SK-N-SH (cell line): Measurements from ENCODE around the gene ARID5A. TPM values are rescaled to one million over a fixed set of nuclear protein-coding genes. Genes with fewer than 3 reads are reported as not detected.

ENCODE experiments used
- CTCF ChIA-PET: fragments of 300-600, 350-600 bp; formaldehyde crosslinking; extraction: SDS; loops from one replicate; lab custom pipeline; 2021; lab: Yijun Ruan, JAX
- POLR2A ChIA-PET: fragments of 350-600 bp; sonication (Branson Sonifier 250); formaldehyde crosslinking; extraction: SDS; loops from one replicate; lab custom pipeline; 2020; ENCODE audit warnings: antibody characterized with exemption, inconsistent platforms; lab: Yijun Ruan, JAX
- DNase-seq: peaks from one replicate; pipeline ENCODE4 v3.0.0; 2012
- H2AFZ ChIP-seq: fragments of 200-600 bp; sonication (generic); 2 replicates; pipeline ENCODE4 v1.8.1; 2016; ENCODE audit warnings: antibody characterized with exemption, mild to moderate bottlenecking, low read depth
- H3F3A ChIP-seq: fragments of 200-600 bp; sonication (generic); replicated peaks from 2 replicates; pipeline ENCODE3; 2016; ENCODE audit warnings: antibody characterized with exemption, mild to moderate bottlenecking; ENCODE audit not compliant: insufficient read depth
- H3K27ac ChIP-seq, 2 experiments: fragments of 200-500 bp in 1 of 2; fragments of 200-600 bp in 1 of 2; sonication (Bioruptor generic) in 1 of 2; sonication (generic), shearing (Covaris generic) in 1 of 2; 2 replicates each; pipeline versions ENCODE4 v1.5.1 to v1.6.1; 2014 to 2016; ENCODE audit warnings: low read depth in 2 of 2, inconsistent platforms in 1 of 2, low read length in 1 of 2, mild to moderate bottlenecking in 1 of 2, mixed read lengths in 1 of 2
- H3K27me3 ChIP-seq: fragments of 200-600 bp; sonication (generic), shearing (Covaris generic); 2 replicates; pipeline ENCODE4 v1.6.1; 2016; ENCODE audit warnings: mixed run types; ENCODE audit not compliant: insufficient read depth
- H3K36me3 ChIP-seq, 2 experiments: fragments of 200-500 bp in 1 of 2; fragments of 200-600 bp in 1 of 2; sonication (Bioruptor generic) in 1 of 2; sonication (generic) in 1 of 2; replicated peaks in 1 of 2; 2 replicates each; pipeline versions ENCODE3 to v1.5.1; 2014 to 2016; ENCODE audit warnings: low read length in 1 of 2, mild to moderate bottlenecking in 1 of 2; ENCODE audit not compliant: insufficient read depth in 2 of 2, control insufficient read depth in 1 of 2
- H3K4me1 ChIP-seq, 2 experiments: fragments of 200-500 bp in 1 of 2; fragments of 200-600 bp in 1 of 2; sonication (Bioruptor generic) in 1 of 2; sonication (generic), shearing (Covaris generic) in 1 of 2; 2 replicates each; pipeline versions ENCODE4 v1.5.1 to v1.6.1; 2014 to 2016; ENCODE audit warnings: low read depth in 1 of 2, low read length in 1 of 2, mixed run types in 1 of 2; ENCODE audit not compliant: insufficient read depth in 2 of 2, control insufficient read depth in 1 of 2
- H3K4me2 ChIP-seq: fragments of 200-600 bp; sonication (generic), shearing (Covaris generic); 2 replicates; pipeline ENCODE4 v1.6.1; 2017; ENCODE audit warnings: mixed run types
- H3K4me3 ChIP-seq, 2 experiments: fragments of 200-500 bp in 1 of 2; fragments of 200-600 bp in 1 of 2; sonication (Bioruptor generic) in 1 of 2; sonication (generic), shearing (Covaris generic) in 1 of 2; 2 replicates each; pipeline versions ENCODE4 v1.5.1 to v1.8.1; 2014 to 2016; ENCODE audit warnings: low read depth in 2 of 2, inconsistent platforms in 1 of 2, low read length in 1 of 2, mild to moderate bottlenecking in 1 of 2, mixed read lengths in 1 of 2, moderate library complexity in 1 of 2
- H3K79me2 ChIP-seq: fragments of 200-600 bp; sonication (generic); 2 replicates; pipeline ENCODE4 v1.8.1; 2017; ENCODE audit warnings: mild to moderate bottlenecking; ENCODE audit not compliant: insufficient read depth
- H3K9ac ChIP-seq: fragments of 200-600 bp; sonication (generic); 2 replicates; pipeline ENCODE4 v1.6.1; 2017; ENCODE audit warnings: mixed run types
- H3K9me2 ChIP-seq: fragments of 200-600 bp; sonication (generic); 2 replicates; pipeline ENCODE4 v1.6.1; 2017; ENCODE audit warnings: mixed run types
- H3K9me3 ChIP-seq: fragments of 200-600 bp; sonication (generic); 2 replicates; pipeline ENCODE4 v1.6.1; 2017; ENCODE audit warnings: mixed run types, mild to moderate bottlenecking, moderate library complexity
- H4K20me1 ChIP-seq: fragments of 200-600 bp; sonication (generic); 2 replicates; pipeline ENCODE4 v1.6.1; 2017; ENCODE audit warnings: mild to moderate bottlenecking, mixed run types; ENCODE audit not compliant: insufficient read depth
- FOSL2 ChIP-seq: IDR thresholded peaks from 2 replicates; pipeline ENCODE4 v1.4.0; 2012; ENCODE audit warnings: low read depth, mild to moderate bottlenecking, moderate library complexity, borderline replicate concordance
- FOXJ3 ChIP-seq: sonication (generic); formaldehyde crosslinking; IDR thresholded peaks from 2 replicates; pipeline ENCODE4 v1.5.1; 2020; ENCODE audit warnings: mild to moderate bottlenecking, missing genetic modification reagents
- GABPA ChIP-seq: IDR thresholded peaks from 2 replicates; pipeline ENCODE4 v1.4.0; 2012; ENCODE audit warnings: low read depth, mild to moderate bottlenecking
- MEF2A ChIP-seq: IDR thresholded peaks from 2 replicates; pipeline ENCODE4 v1.4.0; 2012; ENCODE audit warnings: low read depth, borderline replicate concordance
- NFIC ChIP-seq: IDR thresholded peaks from 2 replicates; pipeline ENCODE4 v1.4.0; 2012; ENCODE audit warnings: borderline replicate concordance
- NRF1 ChIP-seq: IDR thresholded peaks from 2 replicates; pipeline ENCODE4 v1.6.1; 2012; ENCODE audit warnings: low read depth, mild to moderate bottlenecking, low read length
- POLR2AphosphoS5 ChIP-seq: IDR thresholded peaks from 2 replicates; pipeline ENCODE4 v1.6.1; 2012; ENCODE audit warnings: low read depth, low read length
- RAD21 ChIP-seq: IDR thresholded peaks from 2 replicates; pipeline ENCODE4 v1.6.1; 2012; ENCODE audit warnings: mild to moderate bottlenecking, low read length
- RCOR1 ChIP-seq: fragments of 150-350 bp; IDR thresholded peaks from 2 replicates; pipeline ENCODE4 v1.6.1; 2017; ENCODE audit warnings: antibody characterized with exemption, low read length
- RXRA ChIP-seq: IDR thresholded peaks from 2 replicates; pipeline ENCODE4 v1.4.0; 2012; ENCODE audit warnings: low read depth, mild to moderate bottlenecking, borderline replicate concordance
- TAF1 ChIP-seq: IDR thresholded peaks from 2 replicates; pipeline ENCODE4 v1.6.1; 2012; ENCODE audit warnings: low read depth, mild to moderate bottlenecking, low read length, moderate library complexity, borderline replicate concordance
- TCF12 ChIP-seq: IDR thresholded peaks from 2 replicates; pipeline ENCODE4 v1.4.0; 2012
- USF1 ChIP-seq: IDR thresholded peaks from 2 replicates; pipeline ENCODE4 v1.4.0; 2012; ENCODE audit warnings: low read depth, borderline replicate concordance
- WGBS: methylation state at CpG from one replicate; pipeline ENCODE4 v1.1.6; 2017; ENCODE audit warnings: low lambda C conversion rate; 5-methylcytosine and 5-hydroxymethylcytosine counted together
- polyA plus RNA-seq, 3 experiments: library from polyadenylated mRNA; depleted of rRNA; stranded (reverse); fragments of >200 nt; gene quantifications; 2 replicates each; pipeline ENCODE4 v1.2.3, GENCODE V29; 2012

ARID5A gene
- polyA plus RNA-seq, 1 of the 3 experiments (the other 2 are of a cell fraction) = 3.3 TPM

- TF ChIP-seq RAD21 (no peak), MEF2A (no peak), RXRA (no peak), FOSL2 (no peak), GABPA (no peak), USF1 (no peak), FOXJ3 (CRISPR knock-in tag) (no peak), NFIC (no peak), NRF1 (no peak), RCOR1 (no peak), POLR2AphosphoS5 (no peak), TCF12 (no peak)
- Histone ChIP-seq H3K9me3 (no peaks in the 10 kb centered on the region; the same call in 1 of the 2 replicates), H3K27ac (no peak overlapping the region), H3K79me2 (no peaks in the 10 kb centered on the region), H3K4me1 (no peaks in the 10 kb centered on the region; a peak in 1 of 4 replicates), H4K20me1 (no peaks in the 10 kb centered on the region), H3K4me2 (no peak overlapping the region), H2AFZ (no peak overlapping the region), H3K9me2 (no peaks in the 10 kb centered on the region), H3K9ac (no peak overlapping the region), H3F3A (no peaks in the 10 kb centered on the region), H3K27me3 (peaks cover 52% of the 10 kb centered on the region), H3K4me3 (no peak overlapping the region), H3K36me3 (no peaks in the 10 kb centered on the region)
- CTCF ChIA-PET = interaction anchor here (1.0 to 1.6 kb wide), 3 partner anchors 10 to 92 kb away, joined by 3 to 6 read pairs (median 3); no protein-coding TSS in a partner anchor
- POLR2A ChIA-PET = no interaction called here
- 63% methylated on average over 15 of the region's 15 CpGs for WGBS
- no peak for DNase-seq
Measured at GRCh38 chr2:96499061-96499960, 37.2 kb upstream of the ARID5A start.

- no peaks in the 10 kb centered on the region for H3K36me3 ChIP-seq
- H3K27ac ChIP-seq = no peak overlapping the region
- POLR2A ChIA-PET = no interaction called here
- H3K27me3 ChIP-seq = peaks cover 52% of the 10 kb centered on the region
- H3K4me3 ChIP-seq = no peak overlapping the region
- H3K9me2 ChIP-seq = no peaks in the 10 kb centered on the region
- H2AFZ ChIP-seq = no peak overlapping the region
- H3K9ac ChIP-seq = no peak overlapping the region
- no peaks in the 10 kb centered on the region for H3K79me2 ChIP-seq
- H3K4me1 ChIP-seq = peaks cover 0 to 4% of the 10 kb centered on the region in 2 experiments; a peak in 1 of 4 replicates
- CTCF ChIA-PET = interaction anchor here (1.2 to 1.6 kb wide), 2 partner anchors 9 to 93 kb away, joined by 3 to 6 read pairs; no protein-coding TSS in a partner anchor
- no peaks in the 10 kb centered on the region for H3K9me3 ChIP-seq
- H4K20me1 ChIP-seq = no peaks in the 10 kb centered on the region
- H3F3A ChIP-seq = no peaks in the 10 kb centered on the region
- DNase-seq = no peak
- 22% methylated on average over 24 of the region's 64 CpGs for WGBS
- no peak overlapping the region for H3K4me2 ChIP-seq
- no peak for TF ChIP-seq TAF1
Measured at GRCh38 chr2:96500385-96501066, 36.0 kb upstream of the ARID5A start.
